ENCODE results near the gene CLCN3.
"Not testable (repeated sequence)": the region's sequence is repeated elsewhere in the genome, so short reads cannot be mapped to it uniquely, and the experiment has no call there.

CLCN3 gene

DNA sequence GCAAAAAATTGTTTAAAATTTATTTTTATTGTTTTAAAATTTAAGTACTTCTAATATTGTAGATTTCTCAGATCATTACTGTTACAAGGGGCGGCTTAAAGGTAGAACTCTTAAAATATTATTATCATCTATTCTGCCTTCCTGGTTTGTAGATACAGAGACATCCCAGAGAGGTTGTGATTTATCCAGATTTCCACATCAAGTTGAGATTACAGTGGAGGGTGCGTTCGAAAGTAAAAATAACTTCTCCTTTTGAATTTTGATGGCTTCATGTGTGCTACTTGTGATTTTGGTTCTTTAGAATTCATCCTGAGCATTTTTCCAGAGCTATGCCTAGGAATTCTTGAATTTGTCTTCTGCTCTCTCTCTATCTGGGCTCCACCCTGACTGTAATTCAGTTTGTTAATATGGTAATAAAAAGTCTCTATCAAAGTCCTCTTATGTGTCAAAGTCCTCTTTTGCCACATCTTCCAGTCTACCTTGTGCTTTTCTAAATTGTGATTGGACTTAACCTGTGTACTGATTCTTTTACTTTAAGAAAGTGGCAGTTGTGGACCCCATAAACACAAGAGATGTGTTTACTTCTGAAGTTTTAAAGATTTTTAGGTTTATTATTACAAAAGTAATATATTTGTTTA lies 37.2 kb downstream of the CLCN3 start:
- DNase-seq (ENCODE audit: low spot score): no peak

DNA sequence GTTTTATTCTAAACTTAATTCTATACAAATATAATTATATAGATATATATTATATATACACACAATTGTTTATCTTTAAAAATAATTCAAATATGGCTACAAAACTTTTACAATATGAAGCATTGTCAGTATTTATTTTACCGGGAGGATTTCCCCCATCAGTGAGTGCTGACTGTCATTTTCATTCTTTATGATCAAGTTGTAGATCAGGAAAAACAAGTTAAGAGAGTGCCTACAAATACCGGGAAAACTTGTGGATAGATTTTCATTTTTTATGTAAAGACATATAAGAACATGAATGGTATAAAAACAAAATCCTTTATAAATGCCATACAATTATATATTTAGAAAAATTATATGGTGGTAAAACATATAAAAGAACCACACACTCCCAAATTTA lies 37.8 kb downstream of the CLCN3 start:
- DNase-seq (ENCODE audit: low spot score): no peak

DNA sequence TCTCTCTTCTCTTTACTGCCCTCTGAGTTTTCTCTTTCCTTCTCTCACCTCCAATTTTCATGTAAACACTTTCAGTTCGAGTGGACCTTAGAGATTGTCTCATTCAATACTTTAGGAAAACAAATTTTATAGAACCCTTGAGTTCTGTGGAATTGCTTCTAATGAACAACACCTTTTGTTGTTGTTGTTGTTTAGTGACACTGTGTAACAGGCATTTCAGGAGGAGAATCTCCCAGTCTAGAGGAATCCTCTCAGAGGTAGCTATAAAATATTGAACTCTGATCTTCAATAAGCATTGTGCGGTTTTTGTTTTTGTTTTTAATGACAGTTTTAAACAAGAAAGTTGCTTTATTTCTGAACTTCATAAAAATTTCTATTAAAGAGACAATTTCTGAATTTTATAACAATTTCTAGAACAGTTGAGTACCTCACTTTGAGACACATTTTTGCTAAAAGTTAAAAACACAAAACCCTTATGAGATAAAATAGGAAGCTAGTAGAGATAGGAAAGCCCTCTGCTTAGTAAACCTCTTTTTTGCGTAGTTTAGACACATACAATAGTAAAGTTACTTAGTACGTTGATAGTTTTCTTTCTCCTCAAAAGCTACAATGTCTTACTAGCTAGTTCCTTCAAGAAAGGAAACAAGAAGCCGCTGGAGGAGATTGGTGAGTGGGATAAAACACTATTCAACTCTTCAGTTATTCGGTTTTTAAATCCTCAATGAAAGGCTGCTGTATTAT lies 38.8 kb downstream of the CLCN3 start:
- DNase-seq (ENCODE audit: low spot score): peak; percentile 4

DNA sequence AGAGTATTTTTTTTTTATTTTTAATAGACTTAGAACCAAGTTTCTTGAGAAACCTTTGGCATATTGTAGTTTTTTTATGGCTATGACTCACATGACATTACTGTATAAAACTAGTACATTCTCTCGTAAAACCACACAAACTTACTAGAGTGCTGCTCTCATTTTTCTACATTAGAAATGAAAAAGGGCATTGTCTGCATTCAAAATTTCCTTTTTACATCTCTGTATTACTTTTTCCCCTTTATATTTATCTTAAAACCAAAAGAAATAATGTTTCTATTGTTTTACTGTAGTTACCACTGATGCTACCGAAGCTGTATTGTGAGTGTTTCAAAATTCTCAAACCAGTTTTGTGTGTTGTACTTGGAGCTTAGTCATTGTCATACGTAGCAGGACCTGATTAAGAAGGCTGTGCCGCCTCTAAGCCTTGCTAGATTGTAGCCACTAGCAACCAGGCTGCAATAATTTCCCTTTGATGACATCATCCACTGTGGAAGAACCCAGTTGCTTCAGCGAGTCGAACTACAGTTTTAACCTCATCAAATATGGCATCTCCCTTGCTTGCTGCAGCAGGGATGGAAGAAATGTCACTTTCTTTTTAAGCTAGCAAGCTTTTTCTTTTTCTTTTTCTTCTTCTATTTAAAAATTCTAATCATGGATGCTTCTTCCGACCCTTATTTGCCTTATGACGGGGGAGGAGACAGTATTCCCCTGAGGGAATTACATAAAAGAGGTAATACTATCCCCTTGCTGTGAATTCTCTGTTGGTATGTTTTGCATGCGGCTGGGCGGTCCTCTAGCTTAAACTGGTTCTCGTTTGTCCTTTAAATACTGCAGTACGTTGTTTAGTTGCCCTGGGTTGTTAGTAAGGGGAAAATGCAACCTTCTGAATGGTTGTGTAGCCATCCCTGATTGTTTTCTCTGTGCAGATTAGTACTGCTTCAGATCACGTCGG lies 39.6 kb downstream of the CLCN3 start:
- DNase-seq (ENCODE audit: low spot score): peak; percentile 98

DNA sequence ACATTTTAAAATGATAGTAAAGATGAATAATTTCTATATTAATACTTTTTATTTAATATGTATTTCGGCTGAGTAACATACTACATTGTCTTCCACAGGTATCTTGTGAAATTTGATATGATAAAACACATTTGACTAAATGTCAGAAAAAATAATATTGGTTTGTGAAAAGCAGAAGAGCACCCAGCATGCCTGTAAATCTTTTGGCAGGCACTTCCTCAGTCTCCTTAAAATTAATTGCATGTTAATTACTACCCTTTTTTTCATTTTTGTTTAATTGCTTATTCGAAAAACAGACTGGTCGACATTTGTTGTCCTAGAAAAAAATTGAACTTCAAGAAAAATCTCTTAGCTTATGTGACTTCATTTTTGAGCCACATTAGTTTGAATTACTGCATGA lies 40.6 kb downstream of the CLCN3 start:
- DNase-seq (ENCODE audit: low spot score): no peak

DNA sequence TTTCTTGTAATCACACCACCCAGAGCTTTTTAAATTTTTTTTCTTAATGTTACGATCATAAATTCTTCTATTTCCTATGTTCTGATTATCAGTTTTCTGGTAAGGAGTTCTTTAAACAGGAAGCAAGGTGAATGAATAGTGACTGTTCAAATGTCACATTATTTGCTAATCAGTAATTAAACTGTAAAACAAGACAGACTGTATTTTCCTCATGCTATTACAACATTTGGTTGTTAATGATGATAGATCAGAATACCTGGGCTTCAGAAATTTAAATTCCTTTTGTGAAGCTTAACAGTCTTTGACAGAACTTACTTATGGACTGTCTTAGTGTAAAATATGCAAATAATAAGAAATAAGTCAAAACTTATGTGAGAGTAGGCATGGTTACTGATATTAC lies 41.4 kb downstream of the CLCN3 start:
- DNase-seq (ENCODE audit: low spot score): no peak

DNA sequence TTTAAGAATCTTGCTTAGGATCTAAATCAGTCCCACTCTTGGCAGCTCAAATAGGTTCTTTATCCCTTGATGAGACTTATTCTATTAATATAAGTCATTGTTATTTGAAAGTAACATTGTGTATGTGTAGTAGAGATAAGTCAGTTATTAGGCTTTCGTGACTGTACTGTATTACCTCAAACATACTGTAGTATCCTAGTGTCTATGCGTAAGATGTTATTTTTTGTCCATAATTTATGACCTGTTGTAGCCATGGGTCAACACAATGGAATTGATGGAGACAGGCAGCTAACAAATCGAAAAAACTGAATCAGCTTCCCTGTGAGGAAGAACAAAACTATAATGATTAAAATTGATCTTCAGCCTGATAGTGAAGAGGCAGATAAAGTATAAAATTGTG lies 41.8 kb downstream of the CLCN3 start:
- peak; percentile 11 for DNase-seq (ENCODE audit: low spot score)

DNA sequence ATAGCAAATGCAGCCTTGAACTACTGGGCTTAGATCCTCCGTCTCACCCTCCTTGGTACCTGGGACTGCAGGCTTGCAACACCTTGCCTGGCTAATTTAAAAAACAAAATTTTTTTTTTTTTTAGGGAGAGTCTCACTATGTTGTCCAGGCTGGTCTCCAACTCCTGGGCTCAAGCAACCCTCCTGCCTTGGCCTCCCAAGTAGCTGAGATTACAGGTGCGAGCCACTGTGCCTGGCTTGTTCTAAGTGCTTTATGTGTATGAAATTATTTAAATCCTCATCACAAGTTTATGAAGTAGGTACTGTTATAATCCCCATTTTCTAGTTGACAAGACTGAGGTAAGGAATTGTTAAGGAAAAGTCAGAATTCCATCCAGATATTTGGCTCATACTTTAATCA lies 43.0 kb downstream of the CLCN3 start:
- no peak for DNase-seq (ENCODE audit: low spot score)

DNA sequence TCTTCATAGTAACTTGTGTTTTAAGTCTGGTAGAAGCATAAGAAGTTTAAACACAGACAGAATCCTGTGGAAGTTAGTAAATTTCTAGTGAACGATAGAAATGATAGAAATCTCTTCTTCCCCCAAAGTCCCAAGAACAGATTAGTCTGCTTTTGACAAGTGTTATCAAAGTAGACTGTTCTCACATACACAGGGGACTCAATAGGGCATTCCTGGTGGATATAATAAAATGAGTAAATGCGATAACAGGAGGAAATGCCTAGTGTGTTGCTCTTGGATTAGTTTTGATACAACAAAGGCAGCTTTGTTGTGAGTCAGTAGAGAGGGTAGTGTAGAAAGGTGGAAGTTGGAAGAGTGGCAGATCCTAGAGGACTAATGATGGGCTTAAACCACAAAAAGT lies 43.5 kb downstream of the CLCN3 start:
- peak; percentile 65 for DNase-seq (ENCODE audit: low spot score)

DNA sequence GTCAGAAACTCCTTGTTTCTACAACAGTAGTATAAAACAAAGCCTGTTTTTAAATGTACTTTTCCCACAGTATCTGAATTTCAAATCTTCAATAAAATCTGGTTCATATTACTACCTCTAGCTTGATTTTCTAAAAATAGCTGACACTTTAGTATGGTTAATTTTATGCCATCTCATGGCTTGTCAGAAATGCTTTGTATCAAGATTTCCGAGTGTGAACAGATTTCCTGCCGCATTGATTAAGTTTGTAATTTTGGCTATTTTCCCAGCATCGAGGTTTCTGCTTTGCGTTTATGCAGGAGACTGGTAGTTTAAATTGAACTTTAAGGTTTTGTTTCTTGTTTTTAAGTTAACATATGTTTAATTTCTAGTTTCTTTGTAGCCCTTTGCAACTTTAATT lies 44.2 kb downstream of the CLCN3 start:
- no peak for DNase-seq (ENCODE audit: low spot score)

DNA sequence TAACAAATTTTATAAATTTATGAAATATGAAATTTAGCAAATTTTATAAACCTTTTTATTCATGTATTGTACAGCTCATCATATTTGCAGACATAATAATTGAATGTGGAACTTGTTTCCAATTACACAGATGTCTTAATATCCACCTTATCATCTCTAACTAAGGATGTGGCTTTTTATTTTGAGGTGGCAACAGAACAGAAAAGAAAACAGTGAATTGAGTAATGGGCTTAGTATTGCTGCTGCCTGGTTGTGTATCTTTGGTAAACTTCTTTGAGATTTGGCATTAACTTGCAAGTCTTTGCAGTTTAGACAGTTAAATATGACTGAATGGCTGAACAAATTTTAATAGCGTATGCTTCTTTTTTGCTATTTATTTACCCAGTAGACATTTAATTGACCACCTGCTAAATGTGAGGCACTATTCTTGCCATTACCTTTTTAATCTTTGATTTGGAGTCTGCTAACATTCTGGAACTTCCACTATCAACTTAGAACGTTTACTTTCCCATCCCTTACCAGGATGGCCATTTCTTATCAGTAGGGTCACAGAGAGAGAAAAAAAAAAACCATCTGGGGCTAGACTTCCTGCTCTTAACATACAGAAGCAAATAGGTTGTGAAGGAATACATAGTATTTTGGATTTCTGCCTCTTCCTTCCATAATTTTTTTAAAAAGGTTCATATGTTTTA lies 44.8 kb downstream of the CLCN3 start:
- no peak for DNase-seq (ENCODE audit: low spot score)

DNA sequence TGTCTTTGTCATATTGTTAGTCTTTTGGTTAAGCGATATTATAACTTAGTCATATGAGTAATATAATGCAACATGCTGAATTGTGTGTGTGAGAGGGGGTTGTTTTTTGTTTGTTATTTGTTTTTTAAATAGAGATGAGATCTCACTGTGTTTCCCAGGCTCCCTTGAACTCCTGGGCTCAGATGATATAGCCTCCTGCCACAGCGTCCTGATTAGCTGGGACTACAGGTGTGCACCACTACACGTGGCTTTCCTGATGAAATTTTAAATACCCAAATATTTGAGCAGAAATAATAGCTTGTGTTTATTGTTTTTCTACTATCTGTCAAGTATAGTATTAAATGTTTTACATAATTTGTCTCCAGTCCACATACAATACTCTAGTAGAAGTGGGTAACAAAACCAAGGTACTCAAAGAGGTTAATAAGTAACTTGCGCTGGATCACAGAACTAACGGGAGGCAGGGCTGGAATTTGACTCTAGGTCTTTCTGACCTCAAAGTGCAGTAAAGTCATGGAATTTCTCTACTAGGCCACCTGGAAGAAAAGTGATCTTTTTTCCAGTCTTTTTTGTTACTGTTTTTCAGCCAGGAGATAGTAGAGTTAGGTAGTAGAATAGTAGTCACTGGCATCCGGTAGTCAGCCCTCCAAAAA lies 47.8 kb downstream of the CLCN3 start:
- DNase-seq (ENCODE audit: low spot score): no peak

DNA sequence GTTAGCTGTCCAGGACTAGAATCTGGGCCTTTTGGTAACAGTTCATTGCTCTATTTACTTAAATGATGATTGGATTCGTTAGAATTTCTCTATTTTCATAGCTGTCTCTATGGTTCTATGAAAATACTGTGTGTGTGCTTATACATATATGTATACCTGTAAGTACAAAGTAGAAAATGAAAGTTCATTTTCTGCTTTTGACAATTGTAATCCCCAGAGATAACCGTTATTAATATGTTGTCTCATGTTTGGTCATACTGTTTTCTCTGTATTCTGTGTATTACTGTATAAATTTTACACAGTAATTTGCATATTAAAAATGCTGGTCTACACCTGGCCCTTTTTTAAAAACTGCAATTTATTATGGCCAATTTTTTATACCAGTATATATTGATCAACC lies 55.4 kb downstream of the CLCN3 start:
- no peak for DNase-seq (ENCODE audit: low spot score)

DNA sequence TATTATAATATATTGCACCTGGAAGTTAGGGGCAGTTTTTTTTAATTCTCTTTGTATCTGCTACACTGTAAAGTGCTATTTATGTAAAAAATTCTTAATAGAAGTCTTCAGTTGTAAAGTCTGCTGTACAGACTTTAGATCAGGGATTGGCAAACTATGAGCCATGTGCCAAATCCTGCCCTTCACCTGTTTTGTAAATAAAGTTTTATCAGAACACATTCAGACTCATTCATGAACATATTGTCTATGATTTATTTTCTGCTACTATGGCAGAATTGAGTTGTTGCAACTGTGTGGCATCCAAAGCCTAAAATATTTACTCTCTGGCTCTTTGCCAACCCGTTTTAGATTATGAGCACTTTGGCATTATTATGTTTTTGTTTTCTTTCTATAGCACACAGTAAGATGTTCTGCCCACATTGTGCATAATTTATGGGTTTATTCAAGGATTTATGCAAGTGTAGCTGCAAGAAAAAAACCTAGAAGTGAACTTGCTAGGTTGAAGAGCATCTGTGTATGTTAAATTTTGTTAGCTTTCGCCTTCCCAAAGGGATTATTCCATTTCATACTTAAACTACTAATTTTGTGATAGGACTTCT lies 56.9 kb downstream of the CLCN3 start:
- no peak for DNase-seq (ENCODE audit: low spot score)

DNA sequence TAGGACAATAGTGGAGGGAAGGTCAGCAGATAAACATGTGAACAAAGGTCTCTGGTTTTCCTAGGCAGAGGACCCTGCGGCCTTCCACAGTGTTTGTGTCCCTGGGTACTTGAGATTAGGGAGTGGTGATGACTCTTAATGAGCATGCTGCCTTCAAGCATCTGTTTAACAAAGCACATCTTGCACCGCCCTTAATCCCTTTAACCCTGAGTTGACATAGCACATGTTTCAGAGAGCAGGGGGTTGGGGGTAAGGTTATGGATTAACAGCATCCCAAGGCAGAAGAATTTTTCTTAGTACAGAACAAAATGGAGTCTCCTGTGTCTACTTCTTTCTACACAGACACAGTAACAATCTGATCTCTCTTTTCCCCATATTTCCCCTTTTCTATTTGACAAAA lies 58.1 kb downstream of the CLCN3 start:
- DNase-seq (ENCODE audit: low spot score): not testable (repeated sequence)

DNA sequence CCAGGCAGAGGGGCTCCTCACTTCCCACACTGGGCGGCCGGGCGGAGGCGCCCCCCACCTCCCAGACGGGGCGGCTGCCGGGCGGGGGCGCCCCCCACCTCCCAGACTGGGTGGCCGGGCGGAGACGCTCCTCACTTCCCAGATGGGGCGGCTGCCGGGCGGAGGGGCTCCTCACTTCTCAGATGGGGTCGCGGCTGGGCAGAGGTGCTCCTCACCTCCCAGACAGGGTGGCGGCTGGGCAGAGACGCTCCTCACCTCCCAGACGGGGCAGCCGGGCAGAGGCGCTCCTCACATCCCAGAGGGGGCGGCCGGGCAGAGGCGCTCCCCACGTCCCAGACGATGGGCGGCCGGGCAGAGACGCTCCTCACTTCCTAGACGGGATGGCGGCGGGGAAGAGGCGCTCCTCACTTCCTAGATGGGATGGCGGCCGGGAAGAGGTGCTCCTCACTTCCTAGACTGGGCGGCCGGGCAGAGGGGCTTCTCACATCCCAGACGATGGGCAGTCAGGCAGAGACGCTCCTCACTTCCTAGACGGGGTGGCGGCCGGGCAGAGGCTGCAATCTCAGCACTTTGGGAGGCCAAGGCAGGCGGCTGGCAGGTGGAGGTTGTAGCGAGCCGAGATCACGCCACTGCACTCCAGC lies 58.7 kb downstream of the CLCN3 start:
- DNase-seq (ENCODE audit: low spot score): not testable (repeated sequence)

DNA sequence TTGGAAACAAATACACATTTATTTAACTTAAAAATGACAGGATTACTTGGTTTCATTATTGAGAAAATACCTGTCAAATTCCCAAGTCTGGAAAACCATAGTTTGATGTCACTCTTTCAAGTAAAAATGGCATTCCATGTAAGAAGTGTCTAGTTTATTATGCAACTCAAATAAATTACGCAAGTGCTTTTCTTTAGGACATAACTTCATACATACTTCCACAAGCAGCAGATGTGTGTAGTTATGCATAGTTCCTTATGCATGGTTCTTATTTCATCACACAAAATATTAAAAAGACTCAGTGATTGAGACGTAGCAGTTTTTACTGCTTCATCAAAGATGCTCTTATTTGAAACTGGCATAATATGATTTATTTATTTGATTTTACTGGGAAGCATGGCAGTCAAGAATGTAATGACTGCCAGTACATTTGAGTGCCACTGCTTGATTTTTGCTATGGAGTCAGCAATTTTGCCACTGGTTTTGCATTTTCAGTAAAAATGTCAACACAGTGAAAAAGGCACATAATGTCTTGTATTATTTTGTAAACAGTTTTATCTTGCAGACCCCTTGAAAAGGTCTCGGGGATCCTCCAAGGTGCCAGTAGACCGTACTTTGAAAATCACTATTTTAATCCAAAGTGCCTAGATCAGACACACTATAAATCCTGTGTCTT lies 62.1 kb downstream of the CLCN3 start:
- DNase-seq (ENCODE audit: low spot score): no peak

DNA sequence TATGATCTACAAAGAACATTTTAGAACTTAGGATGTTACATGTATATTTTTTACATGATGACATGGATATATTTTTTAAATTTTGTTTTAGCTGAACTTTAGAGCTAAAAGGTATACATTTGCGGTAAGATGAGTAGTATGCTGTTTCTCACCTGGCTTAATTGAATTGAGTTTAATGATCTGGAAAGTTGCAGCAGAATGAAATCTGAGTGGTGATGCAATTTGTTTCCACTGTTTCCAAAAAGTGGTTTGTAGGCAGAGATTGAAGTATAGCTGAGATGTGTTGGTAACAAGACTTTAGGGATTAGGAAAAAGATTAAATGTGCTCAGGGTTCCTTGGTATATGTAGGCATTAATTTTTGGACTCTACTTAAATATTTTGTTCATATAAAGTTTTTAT lies 69.3 kb downstream of the CLCN3 start:
- no peak for DNase-seq (ENCODE audit: low spot score)

DNA sequence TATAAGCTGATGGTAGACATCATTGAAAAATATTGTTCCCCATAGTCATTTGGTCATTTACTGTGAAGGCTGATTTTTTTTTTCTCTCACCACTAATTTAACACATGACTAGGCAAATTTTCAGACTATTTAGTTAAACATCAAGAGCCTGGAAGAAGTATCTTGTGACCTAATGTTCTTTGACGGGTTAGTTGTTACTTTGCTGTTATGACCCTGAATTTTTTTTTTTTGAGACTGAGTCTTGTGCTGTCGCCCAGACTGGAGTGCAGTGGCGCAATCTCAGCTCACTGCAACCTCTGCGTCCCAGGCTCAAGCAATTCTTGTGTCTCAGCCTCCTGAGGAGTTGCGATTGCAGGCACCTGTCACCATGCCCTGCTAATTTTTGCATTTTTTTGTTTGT lies 70.4 kb downstream of the CLCN3 start:
- DNase-seq (ENCODE audit: low spot score): no peak

DNA sequence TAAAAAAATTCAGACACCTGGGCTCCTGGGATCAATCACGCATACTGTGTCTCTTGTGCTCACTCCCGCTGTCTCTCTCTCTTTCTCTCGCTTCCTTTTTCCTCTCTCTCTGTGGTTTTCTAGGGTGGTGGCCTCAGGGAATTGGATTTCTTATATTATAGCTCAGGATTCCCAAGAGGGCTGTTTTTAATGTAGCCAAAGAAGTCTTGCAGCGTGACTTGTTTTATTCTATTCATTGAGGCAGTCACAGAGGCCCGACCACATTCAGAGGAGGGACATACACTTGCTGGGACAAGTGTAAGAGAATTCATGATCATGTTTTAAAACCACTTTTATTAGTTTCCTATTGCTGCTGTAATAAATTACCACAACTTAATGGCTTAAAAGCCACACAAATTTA lies 78.0 kb downstream of the CLCN3 start:
- no peak for DNase-seq (ENCODE audit: low spot score)
